Measurements from ENCODE around the gene ZMYND11. TPM values are rescaled to one million over a fixed set of nuclear protein-coding genes. Genes with fewer than 3 reads are reported as not detected.
A peak's percentile ranks its signal among the peaks of the same experiment; 100 is the strongest.

Gene ZMYND11
- total RNA-seq, 1 experiment from 2014 or later, result 40.3 TPM

- Mint-ChIP-seq H3K4me3 (ENCODE audit: low read depth, unreplicated experiment) (no peak overlapping the region), H3K27ac (ENCODE audit: unreplicated experiment) (no peak overlapping the region), H3K27me3 (ENCODE audit: unreplicated experiment) (no peaks in the 10 kb centered on the region), H3K4me1 (ENCODE audit: low read depth, unreplicated experiment) (no peaks in the 10 kb centered on the region), H3K9me3 (ENCODE audit: low read depth, unreplicated experiment) (no peaks in the 10 kb centered on the region), H3K36me3 (ENCODE audit: insufficient read depth, unreplicated experiment) (no peaks in the 10 kb centered on the region)
- peak; percentile 24 for TF ChIP-seq CTCF (IDR thresholded peaks at IDR 0.05; ENCODE audit: unreplicated experiment)
- BruUV-seq (replicated peaks), result no TSS peak
- DNase-seq, result no peak
- intact Hi-C loops (cut with micrococcal nuclease; ENCODE audit: unreplicated experiment), result no loop called here
- CTCF ChIA-PET, result no interaction called here
Measured at GRCh38 chr10:178208-178607, 43.0 kb downstream of the ZMYND11 start.

- Mint-ChIP-seq H3K27ac (ENCODE audit: unreplicated experiment) (no peak overlapping the region), H3K36me3 (ENCODE audit: insufficient read depth, unreplicated experiment) (no peaks in the 10 kb centered on the region), H3K9me3 (ENCODE audit: low read depth, unreplicated experiment) (no peaks in the 10 kb centered on the region), H3K4me1 (ENCODE audit: low read depth, unreplicated experiment) (no peaks in the 10 kb centered on the region), H3K4me3 (ENCODE audit: low read depth, unreplicated experiment) (no peak overlapping the region), H3K27me3 (ENCODE audit: unreplicated experiment) (no peaks in the 10 kb centered on the region)
- BruUV-seq (replicated peaks), result no TSS peak
- no peak for DNase-seq
- TF ChIP-seq CTCF (IDR thresholded peaks at IDR 0.05; ENCODE audit: unreplicated experiment), result no peak
- CTCF ChIA-PET, result no interaction called here
- intact Hi-C loops (cut with micrococcal nuclease; ENCODE audit: unreplicated experiment), result no loop called here
Measured at GRCh38 chr10:178723-179122, 43.5 kb downstream of the ZMYND11 start.

- BruUV-seq (replicated peaks), result no TSS peak
- Mint-ChIP-seq H3K9me3 (ENCODE audit: low read depth, unreplicated experiment) (peaks cover 2% of the 10 kb centered on the region), H3K4me1 (ENCODE audit: low read depth, unreplicated experiment) (no peaks in the 10 kb centered on the region), H3K36me3 (ENCODE audit: insufficient read depth, unreplicated experiment) (no peaks in the 10 kb centered on the region), H3K27me3 (ENCODE audit: unreplicated experiment) (no peaks in the 10 kb centered on the region), H3K4me3 (ENCODE audit: low read depth, unreplicated experiment) (no peak overlapping the region), H3K27ac (ENCODE audit: unreplicated experiment) (no peak overlapping the region)
- CTCF ChIA-PET, result no interaction called here
- DNase-seq, result no peak
- intact Hi-C loops (cut with micrococcal nuclease; ENCODE audit: unreplicated experiment), result no loop called here
- TF ChIP-seq CTCF (IDR thresholded peaks at IDR 0.05; ENCODE audit: unreplicated experiment), result no peak
Measured at GRCh38 chr10:182441-183201, 47.4 kb downstream of the ZMYND11 start.

GRCh38 chr10:184174-184573 lies 48.9 kb downstream of the ZMYND11 start:
- CTCF ChIA-PET, result no interaction called here
- Mint-ChIP-seq H3K4me1 (ENCODE audit: low read depth, unreplicated experiment) (no peaks in the 10 kb centered on the region), H3K27ac (ENCODE audit: unreplicated experiment) (no peak overlapping the region), H3K36me3 (ENCODE audit: insufficient read depth, unreplicated experiment) (peaks cover 4% of the 10 kb centered on the region), H3K27me3 (ENCODE audit: unreplicated experiment) (no peaks in the 10 kb centered on the region), H3K9me3 (ENCODE audit: low read depth, unreplicated experiment) (peaks cover 2% of the 10 kb centered on the region), H3K4me3 (ENCODE audit: low read depth, unreplicated experiment) (no peak overlapping the region)
- BruUV-seq (replicated peaks), result no TSS peak
- TF ChIP-seq CTCF (IDR thresholded peaks at IDR 0.05; ENCODE audit: unreplicated experiment), result no peak
- intact Hi-C loops (cut with micrococcal nuclease; ENCODE audit: unreplicated experiment), result no loop called here
- no peak for DNase-seq

Data from Calu3 (cell line).